Ectodermal cell (in vitro differentiated cells): ENCODE measurements around the gene B4GAT1.
"Not testable (repeated sequence)": the region's sequence is repeated elsewhere in the genome, so short reads cannot be mapped to it uniquely, and the experiment has no call there.

ENCODE experiments used
- H3K27ac ChIP-seq: 2 replicates; pipeline ENCODE4 v1.7.0; 2013; ENCODE audit warnings: mild to moderate bottlenecking, low read depth, low read length; ENCODE audit not compliant: insufficient read depth, poor library complexity, severe bottlenecking
- H3K27me3 ChIP-seq: 2 replicates; pipeline ENCODE4 v1.7.0; 2013; ENCODE audit warnings: mild to moderate bottlenecking, low read length; ENCODE audit not compliant: insufficient read depth, control insufficient read depth, poor library complexity, severe bottlenecking
- H3K36me3 ChIP-seq: one replicate; pipeline ENCODE4 v1.7.0; 2013; ENCODE audit warnings: low read length; ENCODE audit not compliant: control insufficient read depth, insufficient read depth
- H3K4me1 ChIP-seq: one replicate; pipeline ENCODE4 v1.7.0; 2013; ENCODE audit warnings: low read length; ENCODE audit not compliant: control insufficient read depth, insufficient read depth
- H3K4me3 ChIP-seq: 2 replicates; pipeline ENCODE4 v1.7.0; 2013; ENCODE audit warnings: low read depth, low read length, control low read depth; ENCODE audit not compliant: insufficient read depth
- H3K9me3 ChIP-seq: 2 replicates; pipeline ENCODE4 v1.7.0; 2013; ENCODE audit warnings: mild to moderate bottlenecking, low read length, moderate library complexity; ENCODE audit not compliant: control insufficient read depth
- WGBS, 2 experiments: methylation state at CpG; one replicate each; pipeline ENCODE4 v1.1.7; 2013; ENCODE audit warnings: missing lambda C conversion rate in 2 of 2; 5-methylcytosine and 5-hydroxymethylcytosine counted together

B4GAT1 gene

DNA sequence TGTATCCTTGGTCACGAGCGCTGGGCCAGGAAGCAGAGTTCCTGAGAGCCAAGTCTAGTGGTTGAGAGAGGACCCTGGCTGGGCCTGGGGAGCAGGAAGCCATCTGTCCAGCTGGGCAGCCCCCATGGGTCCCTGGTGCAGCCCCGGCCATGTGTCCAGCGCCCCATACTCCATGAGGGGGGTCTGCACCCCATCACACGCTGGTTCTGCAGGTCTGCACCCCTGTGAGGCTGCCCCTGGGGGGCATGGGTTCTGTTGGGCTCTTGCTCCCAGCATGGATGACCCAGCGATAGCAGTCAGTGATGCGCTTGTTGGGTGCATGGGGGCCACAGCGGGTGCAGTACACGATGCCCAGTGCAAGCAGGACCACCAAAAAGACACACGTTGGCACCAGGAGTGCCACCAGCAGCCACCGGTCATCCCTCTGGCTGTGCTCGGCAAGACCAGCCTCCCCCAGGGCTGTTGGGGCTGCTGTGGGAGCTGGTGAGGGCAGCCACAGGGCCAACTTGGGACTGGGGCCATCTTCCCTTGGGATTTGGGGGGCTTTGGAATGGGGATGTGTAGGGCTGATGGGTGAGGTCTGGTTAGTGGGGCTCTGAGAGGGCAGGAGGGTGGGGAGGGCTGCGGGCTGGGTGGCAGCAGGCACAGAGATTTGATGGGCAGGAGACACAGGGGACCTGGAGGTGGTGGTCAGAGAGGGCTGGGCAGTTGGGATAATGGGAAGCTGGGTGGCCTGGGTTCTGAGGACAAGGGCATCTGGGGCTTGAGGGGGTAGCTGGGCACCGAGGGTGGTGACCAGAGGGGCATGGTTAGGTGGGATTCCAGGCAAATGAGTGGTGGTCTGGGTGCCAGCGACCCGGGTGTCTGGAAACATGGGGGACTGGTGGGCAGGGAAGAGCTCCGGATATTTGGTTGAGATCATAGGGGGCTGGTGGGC lies 32.6 kb downstream of the B4GAT1 start:
- Histone ChIP-seq H3K27ac (no peak overlapping the region), H3K27me3 (peaks cover 17% of the 10 kb centered on the region), H3K4me1 (peaks cover 34% of the 10 kb centered on the region), H3K4me3 (no peak overlapping the region), H3K9me3 (no peaks in the 10 kb centered on the region), H3K36me3 (no peaks in the 10 kb centered on the region)
- WGBS, 2 experiments, result 94 to 96% methylated on average over 17 of the region's 17 CpGs

DNA sequence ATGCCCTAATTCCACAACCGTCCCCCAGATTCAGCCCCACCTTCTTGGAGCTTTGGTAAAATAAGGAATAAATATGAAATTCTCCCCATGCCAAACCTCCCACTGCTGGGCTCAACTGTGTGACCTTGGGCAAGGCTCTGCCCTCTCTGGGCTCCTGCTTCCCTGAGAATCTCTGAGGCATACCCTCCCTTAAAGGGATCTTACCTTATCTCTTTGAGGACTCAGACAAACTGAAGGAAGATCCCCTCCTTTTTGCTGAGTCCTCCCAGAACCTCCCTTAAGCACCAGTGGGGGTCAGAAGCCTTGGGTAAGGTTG lies 33.3 kb downstream of the B4GAT1 start:
- 63 to 80% methylated on average over 1 of the region's 1 CpG for WGBS, 2 experiments
- H3K4me3 ChIP-seq, result no peak overlapping the region
- no peaks in the 10 kb centered on the region for H3K9me3 ChIP-seq
- no peaks in the 10 kb centered on the region for H3K36me3 ChIP-seq
- peaks cover 34% of the 10 kb centered on the region for H3K4me1 ChIP-seq
- peaks cover 17% of the 10 kb centered on the region for H3K27me3 ChIP-seq
- no peak overlapping the region for H3K27ac ChIP-seq

DNA sequence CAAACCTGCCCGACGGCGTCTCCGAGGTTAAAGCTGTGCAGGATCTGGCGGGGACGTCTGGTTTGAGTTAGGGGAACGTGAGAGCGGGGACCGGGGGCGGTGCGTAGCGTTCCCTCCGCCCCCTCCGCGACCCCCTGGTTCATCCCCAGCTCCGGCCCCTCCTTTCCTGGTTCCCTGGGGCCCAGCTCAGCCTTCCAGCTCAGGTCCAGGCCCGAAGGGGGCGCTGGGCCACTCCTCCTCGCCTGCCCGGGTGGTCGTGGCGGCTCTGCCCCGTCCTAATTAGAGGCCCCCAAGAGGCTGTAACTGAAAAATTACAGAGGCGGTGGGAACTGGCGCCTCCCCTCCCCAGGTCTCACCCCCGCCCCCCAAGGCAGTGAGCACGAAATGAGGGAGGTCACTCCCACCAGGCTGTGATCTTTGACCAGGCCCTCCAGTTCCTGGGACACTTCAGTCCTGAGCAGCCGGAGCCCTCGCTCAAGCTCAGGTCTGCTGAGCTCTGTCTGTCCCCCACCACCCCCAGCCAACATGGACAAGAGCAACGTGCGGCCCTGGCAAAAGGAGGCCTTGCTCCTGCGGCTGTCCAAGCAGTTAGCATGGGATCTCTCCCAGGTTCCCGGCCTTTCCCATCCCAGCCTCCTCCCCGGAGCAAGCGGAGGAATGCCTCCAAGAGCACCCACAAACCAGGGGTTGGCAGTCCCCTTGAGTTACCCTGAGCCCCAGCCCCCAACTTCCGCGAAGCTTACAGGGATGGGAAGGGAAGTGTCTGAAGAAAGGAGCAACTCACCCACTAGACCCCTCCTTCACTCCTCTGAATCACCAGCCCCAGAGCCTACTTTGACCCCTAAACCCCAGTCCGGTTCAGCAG lies 33.9 kb downstream of the B4GAT1 start:
- Histone ChIP-seq H3K4me1 (peaks cover 34% of the 10 kb centered on the region), H3K4me3 (peak overlapping the region; percentile 36), H3K9me3 (no peaks in the 10 kb centered on the region), H3K27ac (peak overlapping the region; percentile 93), H3K36me3 (no peaks in the 10 kb centered on the region), H3K27me3 (peaks cover 17% of the 10 kb centered on the region)
- 21 to 22% methylated on average over 38 of the region's 38 CpGs for WGBS, 2 experiments

DNA sequence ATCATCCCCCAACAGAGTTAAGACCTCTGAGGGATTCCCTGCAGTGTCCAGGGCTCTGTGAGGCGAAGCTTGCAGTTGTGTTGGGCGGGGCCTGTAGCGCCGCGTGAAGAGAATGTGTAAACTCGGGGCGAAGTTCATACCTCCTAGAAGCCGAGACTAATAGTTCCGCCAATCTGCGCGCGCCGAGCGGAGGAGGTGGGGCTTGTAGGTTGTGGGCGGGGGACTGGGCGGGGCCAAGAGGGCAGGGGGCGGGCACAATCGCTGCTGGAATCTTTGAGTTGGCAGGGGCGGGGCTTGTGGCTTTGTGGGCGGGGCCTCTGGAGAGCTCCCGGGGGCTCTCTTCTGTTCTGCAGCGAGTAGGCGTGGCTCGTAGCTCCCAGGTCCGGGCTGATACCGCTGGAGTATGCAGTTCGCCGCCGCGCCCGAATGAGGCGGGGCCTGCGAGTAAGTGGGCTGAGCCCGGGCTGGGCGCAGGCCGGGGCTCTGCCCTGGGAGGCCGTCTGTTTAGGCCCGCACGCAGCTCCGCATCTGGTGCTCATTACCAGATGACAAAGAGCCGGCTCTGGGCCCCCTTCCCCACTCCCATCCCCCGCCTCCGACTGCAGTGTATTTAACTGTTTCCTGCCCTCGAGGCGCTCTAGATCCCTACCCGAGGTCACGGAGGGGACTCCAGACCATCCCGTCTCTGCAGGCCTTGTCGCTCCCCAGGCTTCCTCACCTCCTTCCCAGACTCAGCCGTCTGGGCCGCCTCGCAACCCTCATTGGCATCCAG lies 34.7 kb downstream of the B4GAT1 start:
- peaks cover 17% of the 10 kb centered on the region for H3K27me3 ChIP-seq
- H3K4me3 ChIP-seq, result peak overlapping the region; percentile 36
- H3K36me3 ChIP-seq, result no peaks in the 10 kb centered on the region
- WGBS, 2 experiments, result 1% methylated on average over 52 of the region's 52 CpGs
- peak overlapping the region; percentile 93 for H3K27ac ChIP-seq
- peaks cover 25% of the 10 kb centered on the region for H3K4me1 ChIP-seq
- H3K9me3 ChIP-seq, result no peaks in the 10 kb centered on the region

- WGBS, 2 experiments, result 0 to 1% methylated on average over 44 of the region's 44 CpGs
- H3K4me3 ChIP-seq, result peak overlapping the region; percentile 36
- H3K4me1 ChIP-seq, result peaks cover 19% of the 10 kb centered on the region
- H3K9me3 ChIP-seq, result no peaks in the 10 kb centered on the region
- H3K27ac ChIP-seq, result peak overlapping the region; percentile 76
- H3K27me3 ChIP-seq, result peaks cover 17% of the 10 kb centered on the region
- no peaks in the 10 kb centered on the region for H3K36me3 ChIP-seq
Observed at GRCh38 chr11:66311965-66312548, 35.4 kb downstream of the B4GAT1 start.

GRCh38 chr11:66311470-66311964 lies 35.9 kb downstream of the B4GAT1 start:
- Histone ChIP-seq H3K36me3 (no peaks in the 10 kb centered on the region), H3K4me1 (peaks cover 13% of the 10 kb centered on the region), H3K9me3 (no peaks in the 10 kb centered on the region), H3K4me3 (peak overlapping the region; percentile 36), H3K27me3 (peaks cover 15% of the 10 kb centered on the region), H3K27ac (peak overlapping the region; percentile 76)
- WGBS, 2 experiments, result 26 to 29% methylated on average over 26 of the region's 26 CpGs

GRCh38 chr11:66310803-66311440 lies 36.5 kb downstream of the B4GAT1 start:
- H3K36me3 ChIP-seq, H3K27ac ChIP-seq: not testable (repeated sequence)
- WGBS, 2 experiments, result 89 to 91% methylated on average over 18 of the region's 18 CpGs

GRCh38 chr11:66310324-66310723 lies 37.1 kb downstream of the B4GAT1 start:
- Histone ChIP-seq H3K4me1 (peaks cover 10% of the 10 kb centered on the region), H3K27ac (no peak overlapping the region), H3K9me3 (no peaks in the 10 kb centered on the region), H3K36me3 (no peaks in the 10 kb centered on the region), H3K4me3 (no peak overlapping the region), H3K27me3 (peaks cover 8% of the 10 kb centered on the region)
- WGBS, 2 experiments, result 93 to 94% methylated on average over 8 of the region's 8 CpGs

More at GRCh38 chr11:66310803-66311440, 36.5 kb downstream of the B4GAT1 start:
- not testable (repeated sequence) for H3K27me3 ChIP-seq, H3K4me1 ChIP-seq, H3K9me3 ChIP-seq, H3K4me3 ChIP-seq

- H3K27me3 ChIP-seq, result peaks cover 8% of the 10 kb centered on the region
- no peak overlapping the region for H3K4me3 ChIP-seq
- H3K4me1 ChIP-seq, result peaks cover 10% of the 10 kb centered on the region
- H3K9me3 ChIP-seq, result no peaks in the 10 kb centered on the region
- H3K27ac ChIP-seq, result no peak overlapping the region
- no peaks in the 10 kb centered on the region for H3K36me3 ChIP-seq
- WGBS, 2 experiments, result 87% methylated on average over 3 of the region's 3 CpGs
Observed at GRCh38 chr11:66309475-66309874, 38.0 kb downstream of the B4GAT1 start.
